Smooth muscle cell (in vitro differentiated cells): Measurements from ENCODE around the gene PPP2R2D. TPM values are rescaled to one million over a fixed set of nuclear protein-coding genes. Genes with fewer than 3 reads are reported as not detected.

Experiments used
- DNase-seq: peaks from one replicate; lab custom pipeline; 2025; ENCODE audit not compliant: unreplicated experiment; lab: John Stamatoyannopoulos, UW
- H2AFZ ChIP-seq: fragments of 200-600 bp; sonication (generic); 2 replicates; pipeline ENCODE4 v1.6.0; 2016; ENCODE audit warnings: antibody characterized with exemption, low read depth, mild to moderate bottlenecking
- H3F3A ChIP-seq: fragments of 200-600 bp; sonication (generic); 2 replicates; pipeline ENCODE4 v1.6.0; 2017; ENCODE audit warnings: antibody characterized with exemption, low read depth
- H3K27ac ChIP-seq: fragments of 200-600 bp; sonication (generic); 2 replicates; pipeline ENCODE4 v1.5.1; 2016; ENCODE audit warnings: low read depth, mild to moderate bottlenecking
- H3K27me3 ChIP-seq: fragments of 200-600 bp; sonication (generic); 2 replicates; pipeline ENCODE4 v1.6.1; 2016; ENCODE audit warnings: low read depth, mild to moderate bottlenecking
- H3K36me3 ChIP-seq: fragments of 200-600 bp; sonication (generic); 2 replicates; pipeline ENCODE4 v1.5.1; 2016; ENCODE audit warnings: low read depth
- H3K4me1 ChIP-seq: fragments of 200-600 bp; sonication (generic); 2 replicates; pipeline ENCODE4 v1.5.1; 2016; ENCODE audit warnings: low read depth
- H3K4me2 ChIP-seq: fragments of 200-600 bp; sonication (generic); 2 replicates; pipeline ENCODE4 v1.6.0; 2016; ENCODE audit warnings: mild to moderate bottlenecking
- H3K4me3 ChIP-seq: fragments of 200-600 bp; sonication (generic); 2 replicates; pipeline ENCODE4 v1.5.1; 2016; ENCODE audit warnings: mild to moderate bottlenecking
- H3K79me2 ChIP-seq: fragments of 200-600 bp; sonication (generic); 2 replicates; pipeline ENCODE4 v1.6.0; 2016; ENCODE audit warnings: low read depth, mild to moderate bottlenecking
- H3K9ac ChIP-seq: fragments of 200-600 bp; sonication (generic); 2 replicates; pipeline ENCODE4 v1.6.0; 2016; ENCODE audit warnings: low read depth
- H3K9me3 ChIP-seq: fragments of 200-600 bp; sonication (generic); replicated peaks from 2 replicates; pipeline ENCODE4 v1.5.1; 2016; ENCODE audit warnings: low read depth
- H4K20me1 ChIP-seq: fragments of 200-600 bp; sonication (generic); 2 replicates; pipeline ENCODE4 v1.6.0; 2016; ENCODE audit warnings: low read depth
- WGBS: methylation state at CpG from one replicate; pipeline ENCODE4 v1.1.7; 2016; ENCODE audit warnings: low lambda C conversion rate; 5-methylcytosine and 5-hydroxymethylcytosine counted together
- polyA plus RNA-seq: library from polyadenylated mRNA; unstranded; fragments of >200 nt; fragmentation: Nextera tagmentation; extraction: Ambion mirVana; gene quantifications from 2 replicates; pipeline ENCODE4 v1.2.1, GENCODE V29; 2016
- total RNA-seq: library from RNA; depleted of rRNA; stranded (reverse); fragments of >200 nt; gene quantifications from 2 replicates; pipeline ENCODE4 v1.2.3, GENCODE V29; 2014
- TF ChIP-seq, protein P1 (sequence below): fragments of 200-600 bp; sonication (generic); IDR thresholded peaks from 2 replicates; pipeline ENCODE4 v1.5.1; 2017; ENCODE audit warnings: borderline replicate concordance, mild to moderate bottlenecking, antibody characterized with exemption; ENCODE audit not compliant: insufficient read depth, poor library complexity, severe bottlenecking

Gene PPP2R2D
- total and polyA plus RNA-seq, 2 experiments from 2014 or later, result 22.5 to 27.1 TPM

DNA sequence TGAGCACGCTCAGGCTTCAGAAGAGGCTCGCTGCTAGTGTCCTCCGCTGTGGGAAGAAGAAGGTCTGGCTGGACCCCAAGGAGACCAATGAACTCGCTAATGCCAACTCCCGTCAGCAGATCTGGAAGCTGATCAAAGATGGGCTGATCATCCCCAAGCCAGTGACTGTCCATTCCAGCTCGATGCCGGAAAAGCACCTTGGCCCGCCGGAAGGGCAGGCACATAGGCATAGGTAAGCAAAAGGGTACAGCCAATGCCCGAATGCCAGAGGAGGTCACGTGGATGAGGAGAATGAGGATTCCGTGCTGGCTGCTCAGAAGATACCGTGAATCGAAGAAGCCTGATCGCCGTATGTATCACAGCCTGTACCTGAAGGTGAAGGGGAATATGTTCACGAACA lies 5.7 kb upstream of the PPP2R2D start:
- TF ChIP-seq, protein P1, sequence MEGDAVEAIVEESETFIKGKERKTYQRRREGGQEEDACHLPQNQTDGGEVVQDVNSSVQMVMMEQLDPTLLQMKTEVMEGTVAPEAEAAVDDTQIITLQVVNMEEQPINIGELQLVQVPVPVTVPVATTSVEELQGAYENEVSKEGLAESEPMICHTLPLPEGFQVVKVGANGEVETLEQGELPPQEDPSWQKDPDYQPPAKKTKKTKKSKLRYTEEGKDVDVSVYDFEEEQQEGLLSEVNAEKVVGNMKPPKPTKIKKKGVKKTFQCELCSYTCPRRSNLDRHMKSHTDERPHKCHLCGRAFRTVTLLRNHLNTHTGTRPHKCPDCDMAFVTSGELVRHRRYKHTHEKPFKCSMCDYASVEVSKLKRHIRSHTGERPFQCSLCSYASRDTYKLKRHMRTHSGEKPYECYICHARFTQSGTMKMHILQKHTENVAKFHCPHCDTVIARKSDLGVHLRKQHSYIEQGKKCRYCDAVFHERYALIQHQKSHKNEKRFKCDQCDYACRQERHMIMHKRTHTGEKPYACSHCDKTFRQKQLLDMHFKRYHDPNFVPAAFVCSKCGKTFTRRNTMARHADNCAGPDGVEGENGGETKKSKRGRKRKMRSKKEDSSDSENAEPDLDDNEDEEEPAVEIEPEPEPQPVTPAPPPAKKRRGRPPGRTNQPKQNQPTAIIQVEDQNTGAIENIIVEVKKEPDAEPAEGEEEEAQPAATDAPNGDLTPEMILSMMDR, result no peak
- Histone ChIP-seq H3K4me3 (no peak overlapping the region), H3K9me3 (no peaks in the 10 kb centered on the region), H2AFZ (no peak overlapping the region), H3K9ac (no peak overlapping the region), H4K20me1 (no peaks in the 10 kb centered on the region), H3K27me3 (peaks cover 5% of the 10 kb centered on the region), H3K4me1 (no peaks in the 10 kb centered on the region), H3K36me3 (no peaks in the 10 kb centered on the region), H3F3A (no peaks in the 10 kb centered on the region), H3K4me2 (no peak overlapping the region), H3K79me2 (no peaks in the 10 kb centered on the region), H3K27ac (no peak overlapping the region)
- DNase-seq, result no peak
- WGBS, result 97% methylated on average over 17 of the region's 17 CpGs

DNA sequence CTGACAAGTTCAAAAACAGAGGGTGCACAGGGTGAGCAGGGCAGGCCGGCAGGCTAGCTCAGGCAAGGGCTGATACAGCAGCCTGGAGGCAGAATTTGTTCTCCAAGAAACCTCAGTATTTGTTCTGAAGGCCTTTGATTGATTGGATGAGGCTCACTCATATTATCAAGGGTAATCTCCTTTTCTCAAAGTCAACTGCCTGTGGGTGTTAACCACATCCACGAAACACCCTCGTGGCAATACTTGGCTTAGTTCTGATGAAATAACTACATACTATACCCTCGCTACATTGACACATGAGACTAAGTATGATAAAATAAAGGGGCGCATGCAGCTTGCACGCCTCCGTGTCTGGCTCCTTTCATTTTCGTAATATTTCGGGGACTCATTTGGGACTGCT lies 4.4 kb upstream of the PPP2R2D start:
- Histone ChIP-seq H3K9ac (no peak overlapping the region), H2AFZ (no peak overlapping the region), H3K79me2 (peaks cover 4% of the 10 kb centered on the region), H3K9me3 (no peaks in the 10 kb centered on the region), H3K27ac (no peak overlapping the region), H3K4me2 (no peak overlapping the region), H3K4me3 (no peak overlapping the region), H3K4me1 (no peaks in the 10 kb centered on the region), H3K36me3 (no peaks in the 10 kb centered on the region), H3K27me3 (peaks cover 5% of the 10 kb centered on the region), H3F3A (no peaks in the 10 kb centered on the region), H4K20me1 (no peaks in the 10 kb centered on the region)
- WGBS, result 86% methylated on average over 9 of the region's 9 CpGs
- TF ChIP-seq, protein P1, result no peak
- DNase-seq, result no peak

DNA sequence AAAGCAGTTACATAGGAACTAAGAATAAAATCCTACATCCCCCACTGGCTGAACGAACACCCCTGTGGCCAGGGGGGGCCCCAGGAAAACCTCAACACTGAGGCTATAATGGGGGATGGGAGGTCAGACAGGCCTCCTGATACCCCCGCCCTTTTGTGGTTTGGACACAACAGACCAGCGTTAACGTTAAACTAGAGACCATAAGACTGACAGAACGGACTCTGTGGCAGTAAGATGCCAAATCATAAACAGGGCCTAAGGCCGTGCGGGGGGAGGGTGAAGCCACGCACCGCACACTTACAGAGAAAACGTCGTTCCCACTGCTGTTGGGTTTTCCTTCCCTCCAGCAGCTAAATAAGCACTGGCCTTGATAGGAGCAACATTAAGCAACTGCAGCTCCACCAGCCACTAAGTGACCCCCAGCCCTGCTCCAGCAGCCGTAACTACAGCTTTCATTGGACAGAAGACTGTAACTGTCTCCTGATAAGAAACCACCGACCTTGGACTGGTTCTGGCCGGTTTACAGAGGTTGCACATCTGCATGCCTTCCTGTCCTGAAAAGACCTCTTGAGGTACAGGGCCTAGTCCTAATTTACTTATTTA lies 3.4 kb upstream of the PPP2R2D start:
- no peaks in the 10 kb centered on the region for H3K36me3 ChIP-seq
- no peaks in the 10 kb centered on the region for H3K9me3 ChIP-seq
- peaks cover 8% of the 10 kb centered on the region for H4K20me1 ChIP-seq
- DNase-seq, result no peak
- no peak overlapping the region for H3K9ac ChIP-seq
- peaks cover 14% of the 10 kb centered on the region for H3K79me2 ChIP-seq
- no peak overlapping the region for H3K4me3 ChIP-seq
- H2AFZ ChIP-seq, result no peak overlapping the region
- no peaks in the 10 kb centered on the region for H3F3A ChIP-seq
- TF ChIP-seq, protein P1, result no peak
- H3K27me3 ChIP-seq, result no peaks in the 10 kb centered on the region
- no peak overlapping the region for H3K4me2 ChIP-seq
- H3K27ac ChIP-seq, result no peak overlapping the region
- 45% methylated on average over 14 of the region's 14 CpGs for WGBS
- H3K4me1 ChIP-seq, result peaks cover 7% of the 10 kb centered on the region

DNA sequence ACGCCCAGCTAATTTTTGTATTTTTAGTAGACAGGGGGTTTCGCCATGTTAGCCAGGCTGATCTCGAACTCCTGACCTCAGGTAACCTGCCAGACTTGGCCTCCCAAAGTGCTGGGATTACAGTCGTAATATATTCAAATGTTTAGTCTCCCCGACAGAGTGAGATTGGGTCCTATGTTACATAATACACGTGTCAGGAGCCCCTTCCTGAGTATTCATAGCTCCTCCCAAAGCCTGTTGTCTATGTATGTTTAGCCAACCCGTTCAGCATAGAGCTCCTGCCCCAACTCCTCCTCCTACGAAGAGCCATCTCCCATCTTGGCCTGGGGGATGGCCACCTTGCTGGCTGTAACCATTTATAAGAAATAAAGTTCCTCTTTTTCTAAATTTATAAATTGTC lies 2.7 kb upstream of the PPP2R2D start:
- no peaks in the 10 kb centered on the region for H3K27me3 ChIP-seq
- no peak overlapping the region for H3K27ac ChIP-seq
- H3K4me1 ChIP-seq, result peaks cover 10% of the 10 kb centered on the region
- no peak overlapping the region for H3K4me3 ChIP-seq
- peaks cover 15% of the 10 kb centered on the region for H4K20me1 ChIP-seq
- no peaks in the 10 kb centered on the region for H3K9me3 ChIP-seq
- WGBS, result 86% methylated on average over 8 of the region's 8 CpGs
- no peaks in the 10 kb centered on the region for H3F3A ChIP-seq
- H3K9ac ChIP-seq, result no peak overlapping the region
- DNase-seq, result no peak
- no peaks in the 10 kb centered on the region for H3K36me3 ChIP-seq
- H2AFZ ChIP-seq, result no peak overlapping the region
- no peak overlapping the region for H3K4me2 ChIP-seq
- H3K79me2 ChIP-seq, result peaks cover 20% of the 10 kb centered on the region
- TF ChIP-seq, protein P1, result no peak
